NCI-H146 treated with DMSO at 0.1 percent for 48 hours (cell line): ENCODE results near the gene GSK3B.

Source experiments
- DNase-seq: peaks from one replicate; lab custom pipeline; 2025; ENCODE audit not compliant: unreplicated experiment; lab: John Stamatoyannopoulos, UW

GSK3B gene

GRCh38 chr3:120093911-120094775 is at the start of gene GSK3B:
Gene GSK3B, minus strand, starts transcription at chr3:120094447. Its CDS starts 1,013 bp downstream, at chr3:120093434.
- peak; percentile 66 for DNase-seq

- DNase-seq: no peak
Measured at GRCh38 chr3:120143676-120144075, 49.4 kb upstream of the GSK3B start.

- DNase-seq: no peak
Measured at GRCh38 chr3:120142236-120142635, 48.0 kb upstream of the GSK3B start.

GRCh38 chr3:120140098-120140742 is 46.0 kb upstream of the GSK3B start:
- DNase-seq: no peak

DNA sequence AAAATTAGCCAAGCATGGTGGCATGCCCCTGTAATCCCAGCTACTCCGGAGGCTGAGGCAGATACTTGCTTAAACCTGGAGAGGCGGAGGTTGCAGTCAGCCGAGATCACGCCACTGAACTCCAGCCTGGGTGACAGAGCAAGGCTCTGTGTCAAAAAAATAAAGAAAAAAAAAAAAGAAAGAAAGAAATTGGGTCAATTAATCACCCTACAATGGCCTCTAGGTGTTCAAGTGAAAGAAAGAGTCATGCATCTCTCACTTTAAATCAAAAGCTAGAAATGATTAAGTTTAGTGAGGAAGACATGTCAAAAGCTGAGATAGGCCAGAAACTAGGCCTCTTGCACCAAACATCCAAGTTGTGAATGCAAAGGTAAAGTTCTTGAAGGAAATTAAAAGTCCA is 44.9 kb upstream of the GSK3B start:
- no peak for DNase-seq

- no peak for DNase-seq
Measured at GRCh38 chr3:120137548-120137947, 43.3 kb upstream of the GSK3B start.

GRCh38 chr3:120130656-120131055 is 36.4 kb upstream of the GSK3B start:
- DNase-seq: no peak

DNA sequence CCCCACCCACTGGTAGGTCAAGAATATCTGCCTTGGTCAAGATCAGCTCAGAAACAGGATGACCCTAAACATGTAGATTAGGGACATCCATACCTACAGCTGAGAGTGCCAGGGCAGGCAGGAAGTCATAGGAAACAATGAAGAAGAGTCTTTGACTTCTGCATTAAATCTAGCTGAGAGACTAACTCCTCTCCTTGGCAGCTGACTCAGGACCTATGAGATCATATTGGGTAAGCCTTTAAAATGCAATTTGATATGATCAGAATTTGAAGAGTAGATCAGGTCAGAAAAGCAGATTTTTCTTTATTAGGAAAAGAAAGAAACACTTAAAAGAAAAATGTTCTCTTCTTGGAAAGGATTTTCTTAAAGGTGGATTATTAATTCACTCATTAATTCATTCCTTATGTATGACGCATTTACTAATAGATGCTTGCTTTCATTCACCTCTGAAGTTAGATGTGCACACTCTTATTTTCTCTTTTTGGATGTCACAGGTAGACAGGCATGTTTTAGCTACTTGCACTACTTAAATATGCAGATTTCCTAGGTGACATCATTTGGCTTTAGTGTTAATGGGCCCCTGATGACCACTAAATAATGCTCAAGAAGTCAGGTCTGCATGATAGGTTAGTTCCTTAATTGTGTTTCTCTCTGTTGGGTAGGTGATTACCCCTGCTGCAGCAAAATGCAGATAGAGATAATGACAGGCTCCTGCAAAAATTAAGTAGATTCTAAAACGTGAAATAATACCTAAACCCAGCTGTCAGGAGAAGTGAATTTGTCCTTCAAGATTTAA is 35.7 kb upstream of the GSK3B start:
- DNase-seq: no peak

- DNase-seq: no peak
Measured at GRCh38 chr3:120129051-120129450, 34.8 kb upstream of the GSK3B start.

GRCh38 chr3:120125992-120126391 is 31.7 kb upstream of the GSK3B start:
- no peak for DNase-seq

GRCh38 chr3:120119846-120120510 is 25.7 kb upstream of the GSK3B start:
- no peak for DNase-seq

- no peak for DNase-seq
Measured at GRCh38 chr3:120114981-120115380, 20.7 kb upstream of the GSK3B start.

- no peak for DNase-seq
Measured at GRCh38 chr3:120114376-120114775, 20.1 kb upstream of the GSK3B start.

GRCh38 chr3:120113128-120114116 is 19.2 kb upstream of the GSK3B start:
- no peak for DNase-seq

DNA sequence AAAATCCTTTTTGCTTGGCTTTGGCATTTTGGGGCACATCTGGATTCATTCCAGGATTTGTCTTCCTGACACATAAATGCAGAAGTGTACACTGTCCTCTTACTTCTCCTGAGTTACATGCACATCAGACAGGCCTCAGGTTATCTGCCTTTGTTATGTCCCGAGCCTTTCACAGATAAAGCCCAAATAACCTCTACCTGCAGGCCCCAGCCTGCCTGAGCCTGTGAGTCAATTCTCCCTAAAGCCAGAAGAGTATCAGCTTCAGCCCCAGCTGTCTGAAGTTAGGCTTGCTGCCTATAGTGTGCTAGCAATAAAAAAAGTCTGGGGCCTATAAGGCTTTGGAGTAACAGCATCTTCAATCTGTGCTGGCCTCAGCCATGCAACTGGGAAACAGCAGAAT is 17.7 kb upstream of the GSK3B start:
- DNase-seq: no peak

- no peak for DNase-seq
Measured at GRCh38 chr3:120103276-120103675, 9.0 kb upstream of the GSK3B start.

DNA sequence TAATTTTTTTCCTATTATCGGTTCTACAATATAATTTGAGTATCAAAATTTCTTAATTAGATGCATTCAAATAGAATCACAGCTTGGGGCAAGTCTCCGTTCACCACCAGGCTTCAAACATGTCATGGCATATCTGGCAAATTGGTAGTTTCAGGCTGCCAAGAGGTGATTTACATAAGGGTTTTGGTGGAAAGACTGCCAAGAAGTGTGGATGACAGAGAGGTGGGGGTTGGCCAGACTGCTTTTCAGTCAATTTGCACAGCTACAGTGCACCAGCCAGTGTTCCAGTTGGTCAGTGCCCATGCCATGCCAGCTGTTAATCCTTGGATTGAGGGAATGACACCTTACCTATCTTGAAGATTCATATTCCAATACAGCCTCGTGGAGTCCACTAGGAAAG is 8.4 kb upstream of the GSK3B start:
- no peak for DNase-seq

- no peak for DNase-seq
Measured at GRCh38 chr3:120102232-120102631, 8.0 kb upstream of the GSK3B start.

GRCh38 chr3:120101624-120102023 is 7.4 kb upstream of the GSK3B start:
- DNase-seq: no peak

DNA sequence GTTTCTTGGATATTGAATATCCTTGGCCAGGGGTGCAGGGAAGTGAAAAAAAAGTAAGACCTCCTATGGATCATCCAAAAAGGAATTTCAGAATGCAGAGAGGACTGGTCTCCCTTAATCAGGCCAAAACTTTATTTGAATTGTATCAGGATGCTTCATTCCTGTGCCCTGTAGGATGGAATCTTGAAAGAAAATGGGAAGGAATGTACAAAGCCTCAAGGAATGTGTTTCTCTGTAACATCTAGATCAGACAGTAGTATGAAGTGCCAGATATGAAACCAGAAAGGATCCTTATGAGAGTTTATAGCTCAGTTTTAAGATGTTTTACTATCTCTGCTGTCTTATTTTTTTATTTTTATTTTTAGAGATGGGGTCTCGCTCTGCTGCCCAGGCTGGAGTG is 6.5 kb upstream of the GSK3B start:
- no peak for DNase-seq
